Neural crest cell (in vitro differentiated cells): Measurements from ENCODE around the gene SYNRG. TPM values are rescaled to one million over a fixed set of nuclear protein-coding genes. Genes with fewer than 3 reads are reported as not detected.

Experiments
- DNase-seq: peaks from one replicate; pipeline ENCODE4 v3.0.0; 2021; ENCODE audit warnings: low read depth, mixed read lengths, low spot score
- H3K27ac Mint-ChIP-seq: one replicate; pipeline ENCODE4 v1.8.0; 2021; ENCODE audit warnings: mild to moderate bottlenecking, mixed read lengths; ENCODE audit not compliant: unreplicated experiment
- H3K27me3 Mint-ChIP-seq: 2 replicates; pipeline ENCODE4 v1.8.0; 2021; ENCODE audit warnings: low read depth, mild to moderate bottlenecking, mixed read lengths
- H3K36me3 Mint-ChIP-seq: 2 replicates; pipeline ENCODE4 v1.8.0; 2021; ENCODE audit warnings: low read depth, mild to moderate bottlenecking, mixed read lengths
- H3K4me1 Mint-ChIP-seq: 2 replicates; pipeline ENCODE4 v1.8.0; 2021; ENCODE audit warnings: mixed read lengths
- H3K4me3 Mint-ChIP-seq: one replicate; pipeline ENCODE4 v1.8.0; 2021; ENCODE audit warnings: mild to moderate bottlenecking, mixed read lengths
- H3K9me3 Mint-ChIP-seq: 2 replicates; pipeline ENCODE4 v1.8.0; 2021; ENCODE audit warnings: mixed read lengths
- CTCF ChIP-seq: fragments of 200-600 bp; sonication (generic); conservative IDR thresholded peaks from 2 replicates; pipeline ENCODE4 v1.5.0; 2021; ENCODE audit warnings: antibody characterized with exemption, mild to moderate bottlenecking
- total RNA-seq: library from RNA; stranded (reverse); gene quantifications from 2 replicates; pipeline ENCODE4 v1.2.1, GENCODE V29; 2021

SYNRG gene
- total RNA-seq, 1 donor from 2014 or later = 43.0 TPM

GRCh38 chr17:37551788-37552187 lies 57.4 kb downstream of the SYNRG start:
- H3K36me3 Mint-ChIP-seq = peaks cover 4% of the 10 kb centered on the region
- no peak for TF ChIP-seq CTCF
- no peaks in the 10 kb centered on the region for H3K27me3 Mint-ChIP-seq
- no peak overlapping the region for H3K27ac Mint-ChIP-seq
- peaks cover 3% of the 10 kb centered on the region for H3K4me1 Mint-ChIP-seq
- H3K4me3 Mint-ChIP-seq = no peak overlapping the region
- H3K9me3 Mint-ChIP-seq = no peaks in the 10 kb centered on the region
- no peak for DNase-seq

- Mint-ChIP-seq H3K4me3 (no peak overlapping the region), H3K9me3 (no peaks in the 10 kb centered on the region), H3K36me3 (no peaks in the 10 kb centered on the region), H3K4me1 (peaks cover 3% of the 10 kb centered on the region), H3K27ac (no peak overlapping the region), H3K27me3 (no peaks in the 10 kb centered on the region)
- TF ChIP-seq CTCF = no peak
- no peak for DNase-seq
Observed at GRCh38 chr17:37547986-37548385, 61.2 kb downstream of the SYNRG start.

- H3K9me3 Mint-ChIP-seq = no peaks in the 10 kb centered on the region
- H3K27ac Mint-ChIP-seq = no peak overlapping the region
- DNase-seq = no peak
- TF ChIP-seq CTCF = no peak
- no peaks in the 10 kb centered on the region for H3K27me3 Mint-ChIP-seq
- H3K36me3 Mint-ChIP-seq = peaks cover 4% of the 10 kb centered on the region
- H3K4me1 Mint-ChIP-seq = peaks cover 3% of the 10 kb centered on the region
- H3K4me3 Mint-ChIP-seq = no peak overlapping the region
Observed at GRCh38 chr17:37546302-37546701, 62.9 kb downstream of the SYNRG start.

GRCh38 chr17:37545486-37545885 lies 63.7 kb downstream of the SYNRG start:
- Mint-ChIP-seq H3K27me3 (no peaks in the 10 kb centered on the region), H3K27ac (no peak overlapping the region), H3K36me3 (peaks cover 4% of the 10 kb centered on the region), H3K4me1 (peaks cover 3% of the 10 kb centered on the region), H3K9me3 (no peaks in the 10 kb centered on the region), H3K4me3 (no peak overlapping the region)
- no peak for TF ChIP-seq CTCF
- DNase-seq = no peak

GRCh38 chr17:37543637-37544052 lies 65.6 kb downstream of the SYNRG start:
- Mint-ChIP-seq H3K27me3 (no peaks in the 10 kb centered on the region), H3K4me1 (peaks cover 3% of the 10 kb centered on the region), H3K27ac (no peak overlapping the region), H3K4me3 (no peak overlapping the region), H3K9me3 (no peaks in the 10 kb centered on the region), H3K36me3 (peaks cover 6% of the 10 kb centered on the region)
- no peak for DNase-seq
- TF ChIP-seq CTCF = no peak
